Endothelial cell of umbilical vein (primary cell): ENCODE measurements around the gene NLE1. TPM values are rescaled to one million over a fixed set of nuclear protein-coding genes. Genes with fewer than 3 reads are reported as not detected.

Source experiments
- BruUV-seq: library from RNA; stranded (reverse); fragments of 400-500 nt; replicated peaks from 2 replicates; lab custom pipeline; 2021; lab: Mats Ljungman, UMichigan
- CTCF ChIA-PET: fragments of 300-600, 350-600 bp; sonication (Branson Sonifier 250); formaldehyde crosslinking; loops from one replicate; lab custom pipeline; 2021; ENCODE audit warnings: antibody characterized with exemption, inconsistent platforms; lab: Charles Lee
- POLR2A ChIA-PET: fragments of 300-600, 350-600 bp; sonication (Branson Sonifier 250); formaldehyde crosslinking; loops from one replicate; lab custom pipeline; 2021; ENCODE audit warnings: antibody characterized with exemption, inconsistent platforms; lab: Charles Lee
- DNase-seq: peaks from one replicate; pipeline ENCODE4 v3.0.0-alpha.2; 2011; ENCODE audit warnings: low read depth, low spot score
- FAIRE-seq: peaks from 2 replicates; lab custom pipeline; 2011; peaks lifted over from hg19 to GRCh38; lab: Jason Lieb, UNC
- H2AFZ ChIP-seq: 2 replicates; pipeline ENCODE4 v1.6.0; 2012; ENCODE audit warnings: low read depth, low read length, control low read depth, inconsistent platforms
- H3K27ac ChIP-seq: 2 replicates; pipeline ENCODE4 v1.5.1; 2011; ENCODE audit warnings: low read depth, mild to moderate bottlenecking, control low read depth, low read length, moderate library complexity; ENCODE audit not compliant: insufficient read depth
- H3K27me3 ChIP-seq, 2 experiments: 2 replicates each; pipeline versions ENCODE4 v1.6.0 to v1.6.1; 2011; ENCODE audit warnings: low read length in 2 of 2, mixed read lengths in 1 of 2; ENCODE audit not compliant: control insufficient read depth in 2 of 2, insufficient read depth in 2 of 2
- H3K36me3 ChIP-seq, 2 experiments: 2 replicates in 1 of 2; 3 replicates in 1 of 2; pipeline ENCODE4 v1.5.1; 2011; ENCODE audit warnings: low read length in 2 of 2, mild to moderate bottlenecking in 1 of 2, moderate library complexity in 1 of 2; ENCODE audit not compliant: control insufficient read depth in 2 of 2, insufficient read depth in 2 of 2; ENCODE audit errors: extremely low read depth in 1 of 2
- H3K4me1 ChIP-seq: 3 replicates; pipeline ENCODE4 v1.5.1; 2011; ENCODE audit warnings: mild to moderate bottlenecking, low read length; ENCODE audit not compliant: control insufficient read depth, insufficient read depth; ENCODE audit errors: extremely low read depth
- H3K4me2 ChIP-seq: 2 replicates; pipeline ENCODE4 v1.6.1; 2011; ENCODE audit warnings: low read length, control low read depth, mixed read lengths; ENCODE audit not compliant: insufficient read depth
- H3K4me3 ChIP-seq, 3 experiments: fragments of 200-600 bp in 1 of 3; sonication (generic), shearing (Covaris generic) in 1 of 3; replicated peaks in 1 of 3; 2 replicates each; pipeline ENCODE4 v1.5.1; 2011 to 2016; ENCODE audit warnings: control low read depth in 3 of 3, low read length in 3 of 3, mild to moderate bottlenecking in 2 of 3, inconsistent platforms in 1 of 3, low read depth in 1 of 3, moderate library complexity in 1 of 3; ENCODE audit not compliant: insufficient read depth in 1 of 3
- H3K79me2 ChIP-seq: 2 replicates; pipeline ENCODE4 v1.6.0; 2012; ENCODE audit warnings: low read length, inconsistent platforms; ENCODE audit not compliant: control insufficient read depth, insufficient read depth
- H3K9ac ChIP-seq: replicated peaks from 2 replicates; pipeline ENCODE3; 2011; ENCODE audit warnings: low read length, control low read depth; ENCODE audit not compliant: insufficient read depth; ENCODE audit errors: extremely low read depth
- H3K9me1 ChIP-seq: replicated peaks from 3 replicates; pipeline ENCODE4 v1.6.0; 2011; ENCODE audit warnings: mild to moderate bottlenecking, low read length; ENCODE audit not compliant: control insufficient read depth, insufficient read depth; ENCODE audit errors: extremely low read depth
- H3K9me3 ChIP-seq: replicated peaks from 2 replicates; pipeline ENCODE4 v1.5.1; 2012; ENCODE audit warnings: low read length, inconsistent platforms; ENCODE audit not compliant: control insufficient read depth, insufficient read depth
- H4K20me1 ChIP-seq: replicated peaks from 2 replicates; pipeline ENCODE3; 2011; ENCODE audit warnings: mild to moderate bottlenecking, low read length; ENCODE audit not compliant: control insufficient read depth, insufficient read depth; ENCODE audit errors: extremely low read depth
- EZH2 ChIP-seq: IDR thresholded peaks from 2 replicates; pipeline ENCODE4 v1.6.1; 2012; ENCODE audit warnings: borderline replicate concordance, low read depth, mild to moderate bottlenecking, moderate library complexity, low read length, inconsistent platforms; ENCODE audit not compliant: severe bottlenecking
- FOS ChIP-seq: IDR thresholded peaks from 2 replicates; pipeline ENCODE4 v1.6.1; 2011; ENCODE audit warnings: mild to moderate bottlenecking, low read length, moderate library complexity, borderline replicate concordance; ENCODE audit not compliant: insufficient read depth
- GATA2 ChIP-seq: IDR thresholded peaks from 2 replicates; pipeline ENCODE4 v1.7.0; 2011; ENCODE audit warnings: low read depth, mild to moderate bottlenecking, moderate library complexity, mixed read lengths, low read length; ENCODE audit not compliant: insufficient read length, insufficient read depth
- JUN ChIP-seq: IDR thresholded peaks from 2 replicates; pipeline ENCODE4 v1.6.1; 2011; ENCODE audit warnings: borderline replicate concordance, low read depth; ENCODE audit not compliant: insufficient read length, insufficient read depth
- MYC ChIP-seq: IDR thresholded peaks from one replicate; pipeline ENCODE4 v1.6.1; 2011; ENCODE audit warnings: mild to moderate bottlenecking, low read depth, low read length
- POLR2A ChIP-seq: IDR thresholded peaks from 2 replicates; pipeline ENCODE4 v1.6.1; 2012; ENCODE audit warnings: low read depth, mild to moderate bottlenecking, control low read depth, low read length
- POLR2AphosphoS5 ChIP-seq: IDR thresholded peaks from 2 replicates; pipeline ENCODE4 v1.6.1; 2012; ENCODE audit warnings: low read depth, mild to moderate bottlenecking, control low read depth, low read length, moderate library complexity; ENCODE audit not compliant: insufficient read depth
- dilution Hi-C: fragments of 300-500 bp; cut with MboI; formaldehyde crosslinking; loops from one replicate; pipeline ENCODE4 v1.15.0; 2019; ENCODE audit warnings: low sequenced_read_pairs; ENCODE audit not compliant: extremely low pct_ligation_motif_present
- intact Hi-C: fragments of 100-400 bp; cut with micrococcal nuclease; formaldehyde crosslinking; loops from one replicate; pipeline ENCODE4 v1.10.0; 2022
- polyA plus RNA-seq, 4 experiments: library from polyadenylated mRNA; depleted of rRNA in 3 of 4; stranded (reverse) in 3 of 4; unstranded in 1 of 4; fragments of >200 nt; gene quantifications; 2 replicates each; pipeline versions ENCODE4 v1.2.1 to v1.2.3, GENCODE V29; 2011 to 2012; ENCODE audit warnings: missing spikeins in 1 of 4
- total RNA-seq: library from RNA; stranded (reverse); gene quantifications from 2 replicates; pipeline ENCODE4 v1.2.3, GENCODE V29; 2021
- TF ChIP-seq, protein P1 (sequence below), 2 donors: IDR thresholded peaks; 1 replicate in 1 of 2; 2 replicates in 1 of 2; pipeline ENCODE4 v1.5.1; 2011; ENCODE audit warnings: low read length in 2 of 2, mild to moderate bottlenecking in 2 of 2, moderate library complexity in 2 of 2, control low read depth in 1 of 2, inconsistent platforms in 1 of 2, low read depth in 1 of 2; ENCODE audit not compliant: insufficient read depth in 1 of 2; ENCODE audit errors: extremely low read depth in 1 of 2
- TF ChIP-seq, protein P2 (sequence below): IDR thresholded peaks from 2 replicates; pipeline ENCODE4 v1.6.1; 2011; ENCODE audit not compliant: insufficient read depth, insufficient read length

NLE1 gene
- total and polyA plus RNA-seq, 2 donors (not counting 3 experiments of a cell fraction or from before 2014, with no cell fraction given) = 19.1 to 22.8 TPM

- H3K4me1 ChIP-seq = no peaks in the 10 kb centered on the region
- POLR2A ChIA-PET = no interaction called here
- dilution Hi-C loops = loop anchor here (25.0 kb wide), 1 partner anchor 114 kb away; the partner anchor contains the start of gene LIG3
- DNase-seq (no peak), FAIRE-seq (no peak)
- H2AFZ ChIP-seq = no peak overlapping the region
- intact Hi-C loops = no loop called here
- H3K36me3 ChIP-seq = peaks cover under 1 to 16% of the 10 kb centered on the region in 2 experiments
- H4K20me1 ChIP-seq = no peaks in the 10 kb centered on the region
- no peak overlapping the region for H3K4me2 ChIP-seq
- no peaks in the 10 kb centered on the region for H3K27me3 ChIP-seq
- CTCF ChIA-PET = no interaction called here
- H3K27ac ChIP-seq = no peak overlapping the region
- no peak overlapping the region for H3K9ac ChIP-seq
- H3K9me3 ChIP-seq = no peaks in the 10 kb centered on the region
- H3K9me1 ChIP-seq = no peaks in the 10 kb centered on the region
- no peak overlapping the region for H3K4me3 ChIP-seq
- TF ChIP-seq FOS (no peak), MYC (no peak)
- TF ChIP-seq, protein P1, sequence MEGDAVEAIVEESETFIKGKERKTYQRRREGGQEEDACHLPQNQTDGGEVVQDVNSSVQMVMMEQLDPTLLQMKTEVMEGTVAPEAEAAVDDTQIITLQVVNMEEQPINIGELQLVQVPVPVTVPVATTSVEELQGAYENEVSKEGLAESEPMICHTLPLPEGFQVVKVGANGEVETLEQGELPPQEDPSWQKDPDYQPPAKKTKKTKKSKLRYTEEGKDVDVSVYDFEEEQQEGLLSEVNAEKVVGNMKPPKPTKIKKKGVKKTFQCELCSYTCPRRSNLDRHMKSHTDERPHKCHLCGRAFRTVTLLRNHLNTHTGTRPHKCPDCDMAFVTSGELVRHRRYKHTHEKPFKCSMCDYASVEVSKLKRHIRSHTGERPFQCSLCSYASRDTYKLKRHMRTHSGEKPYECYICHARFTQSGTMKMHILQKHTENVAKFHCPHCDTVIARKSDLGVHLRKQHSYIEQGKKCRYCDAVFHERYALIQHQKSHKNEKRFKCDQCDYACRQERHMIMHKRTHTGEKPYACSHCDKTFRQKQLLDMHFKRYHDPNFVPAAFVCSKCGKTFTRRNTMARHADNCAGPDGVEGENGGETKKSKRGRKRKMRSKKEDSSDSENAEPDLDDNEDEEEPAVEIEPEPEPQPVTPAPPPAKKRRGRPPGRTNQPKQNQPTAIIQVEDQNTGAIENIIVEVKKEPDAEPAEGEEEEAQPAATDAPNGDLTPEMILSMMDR (IDR thresholded peaks at IDR 0.05; ENCODE audit: extremely low read depth in 1 of 2, insufficient read depth in 1 of 2, low read depth in 1 of 2, low read length in 2 of 2) = no peak
- no peaks in the 10 kb centered on the region for H3K79me2 ChIP-seq
- BruUV-seq = no TSS peak
These were observed 41.1 kb downstream of the NLE1 start for GRCh38 chr17:35101036-35101435.

GRCh38 chr17:35099908-35100307, 42.2 kb downstream of the NLE1 start:
- Histone ChIP-seq H3K9ac (no peak overlapping the region), H3K4me2 (no peak overlapping the region), H3K36me3 (peaks cover 0 to 9% of the 10 kb centered on the region in 2 experiments), H2AFZ (no peak overlapping the region), H3K79me2 (no peaks in the 10 kb centered on the region), H3K4me3 (no peak overlapping the region), H3K27me3 (no peaks in the 10 kb centered on the region), H4K20me1 (no peaks in the 10 kb centered on the region), H3K9me3 (no peaks in the 10 kb centered on the region), H3K27ac (no peak overlapping the region), H3K9me1 (no peaks in the 10 kb centered on the region), H3K4me1 (no peaks in the 10 kb centered on the region)
- DNase-seq = no peak
- ChIA-PET POLR2A (no interaction called here), CTCF (interaction anchor here (1.0 kb wide), 1 partner anchor 10 kb away, joined by 3 read pairs; no protein-coding TSS in a partner anchor)
- FAIRE-seq = no peak
- dilution Hi-C loops (loop anchor here (25.0 kb wide), 1 partner anchor 113 kb away; the partner anchor contains the start of gene LIG3), intact Hi-C loops (no loop called here)
- no TSS peak for BruUV-seq
- TF ChIP-seq JUN (no peak), POLR2A (no peak), MYC (no peak), FOS (no peak), GATA2 (no peak), POLR2AphosphoS5 (no peak), EZH2 (no peak)
- TF ChIP-seq, protein P2, sequence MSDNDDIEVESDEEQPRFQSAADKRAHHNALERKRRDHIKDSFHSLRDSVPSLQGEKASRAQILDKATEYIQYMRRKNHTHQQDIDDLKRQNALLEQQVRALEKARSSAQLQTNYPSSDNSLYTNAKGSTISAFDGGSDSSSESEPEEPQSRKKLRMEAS = no peak
- TF ChIP-seq, protein P1 (IDR thresholded peaks at IDR 0.05; ENCODE audit: extremely low read depth in 1 of 2, insufficient read depth in 1 of 2, low read depth in 1 of 2, low read length in 2 of 2) = no peak
